HG03025 (cell line): ENCODE data around the gene SEMA4D.

ENCODE experiments used
- ATAC-seq: cut with Tn5 transposase; IDR thresholded peaks from one replicate; pipeline ENCODE4 v1.9.1; 2021; ENCODE audit warnings: mild to moderate bottlenecking, moderate library complexity; ENCODE audit not compliant: unreplicated experiment, low FRiP score

SEMA4D gene

GRCh38 chr9:89530726-89531125, 32.8 kb upstream of the SEMA4D start:
- ATAC-seq, result no peak

GRCh38 chr9:89529243-89530035, 31.5 kb upstream of the SEMA4D start:
- ATAC-seq, result no peak

- no peak for ATAC-seq
These were observed 30.6 kb upstream of the SEMA4D start for GRCh38 chr9:89528540-89528939.

GRCh38 chr9:89528131-89528530, 30.2 kb upstream of the SEMA4D start:
- no peak for ATAC-seq

- no peak for ATAC-seq
These were observed 29.2 kb upstream of the SEMA4D start for GRCh38 chr9:89527084-89527483.

- ATAC-seq, result no peak
These were observed 28.8 kb upstream of the SEMA4D start for GRCh38 chr9:89526667-89527066.

GRCh38 chr9:89525446-89526374, 27.8 kb upstream of the SEMA4D start:
- ATAC-seq, result no peak

- no peak for ATAC-seq
These were observed 27.1 kb upstream of the SEMA4D start for GRCh38 chr9:89524963-89525362.

- ATAC-seq, result no peak
These were observed 26.0 kb upstream of the SEMA4D start for GRCh38 chr9:89523948-89524347.

GRCh38 chr9:89522959-89523285, 25.0 kb upstream of the SEMA4D start:
- no peak for ATAC-seq

- peak; percentile 77 for ATAC-seq
These were observed 24.5 kb upstream of the SEMA4D start for GRCh38 chr9:89522261-89522958.

- no peak for ATAC-seq
These were observed 21.5 kb upstream of the SEMA4D start for GRCh38 chr9:89519366-89519805.

- ATAC-seq, result no peak
These were observed 20.8 kb upstream of the SEMA4D start for GRCh38 chr9:89518466-89519365.

GRCh38 chr9:89515416-89515815, 17.5 kb upstream of the SEMA4D start:
- ATAC-seq, result no peak

- no peak for ATAC-seq
These were observed 17.0 kb upstream of the SEMA4D start for GRCh38 chr9:89514956-89515355.

- no peak for ATAC-seq
These were observed 16.4 kb upstream of the SEMA4D start for GRCh38 chr9:89514337-89514736.

- ATAC-seq, result no peak
These were observed 15.9 kb upstream of the SEMA4D start for GRCh38 chr9:89513837-89514236.

- no peak for ATAC-seq
These were observed 14.5 kb upstream of the SEMA4D start for GRCh38 chr9:89512382-89512781.

- no peak for ATAC-seq
These were observed 11.2 kb upstream of the SEMA4D start for GRCh38 chr9:89508951-89509615.
